Lung (tissue), 12 donors: Measurements from ENCODE around the gene NAIF1. TPM values are rescaled to one million over a fixed set of nuclear protein-coding genes. Genes with fewer than 3 reads are reported as not detected.

ENCODE experiments used
- ATAC-seq: fragments of 200-7000 bp; cut with Tn5 transposase; one replicate; pipeline ENCODE4 v1.9.1; 2020; ENCODE audit warnings: moderate number of reproducible peaks; ENCODE audit not compliant: insufficient read depth, low FRiP score
- DNase-seq, 3 donors: peaks; one replicate each; pipeline ENCODE4 v3.0.0-alpha.2; 2013 to 2017
- H3K27ac ChIP-seq, 2 donors: one replicate each; pipeline ENCODE4 v1.5.1; 2013; ENCODE audit warnings: mild to moderate bottlenecking in 2 of 2, moderate library complexity in 2 of 2, control low read depth in 1 of 2, inconsistent platforms in 1 of 2, low read depth in 1 of 2, low read length in 1 of 2
- H3K27me3 ChIP-seq, 3 donors: one replicate each; pipeline ENCODE4 v1.5.1; 2013; ENCODE audit warnings: low read length in 2 of 3; ENCODE audit not compliant: control insufficient read depth in 3 of 3, insufficient read depth in 3 of 3
- H3K36me3 ChIP-seq, 4 donors: one replicate each; pipeline ENCODE4 v1.5.1; 2013; ENCODE audit warnings: low read length in 4 of 4, mild to moderate bottlenecking in 1 of 4, moderate library complexity in 1 of 4; ENCODE audit not compliant: control insufficient read depth in 4 of 4, insufficient read depth in 4 of 4
- H3K4me1 ChIP-seq, 5 donors: one replicate each; pipeline ENCODE4 v1.5.1; 2013; ENCODE audit warnings: low read length in 5 of 5, mild to moderate bottlenecking in 2 of 5, moderate library complexity in 1 of 5; ENCODE audit not compliant: control insufficient read depth in 5 of 5, insufficient read depth in 5 of 5
- H3K4me3 ChIP-seq: one replicate; pipeline ENCODE4 v1.5.1; 2013; ENCODE audit warnings: mild to moderate bottlenecking, control low read depth, moderate library complexity
- H3K9ac ChIP-seq, 2 donors: one replicate each; pipeline ENCODE4 v1.5.1; 2013; ENCODE audit warnings: low read length in 2 of 2, control low read depth in 1 of 2; ENCODE audit not compliant: insufficient read depth in 1 of 2
- H3K9me3 ChIP-seq, 4 donors: one replicate each; pipeline ENCODE4 v1.5.1; 2013; ENCODE audit warnings: low read length in 3 of 4, mild to moderate bottlenecking in 1 of 4, moderate library complexity in 1 of 4; ENCODE audit not compliant: control insufficient read depth in 4 of 4, insufficient read depth in 3 of 4
- CTCF ChIP-seq: IDR thresholded peaks from 2 replicates; pipeline ENCODE4 v1.5.1; 2012; ENCODE audit warnings: mild to moderate bottlenecking; ENCODE audit errors: control extremely low read depth, extremely low read depth
- WGBS, 2 donors: extraction: QIAGEN DNeasy Blood & Tissue Kit; methylation state at CpG; one replicate each; pipeline ENCODE4 v1.1.7; 2013; 5-methylcytosine and 5-hydroxymethylcytosine counted together
- polyA plus RNA-seq, 2 donors: library from polyadenylated mRNA; stranded (reverse); fragments of 200-250 nt; gene quantifications; one replicate each; pipeline ENCODE4 v1.2.1, GENCODE V29; 2013
- total RNA-seq, 2 donors: library from RNA; depleted of rRNA in 1 of 2; stranded (reverse); fragments of >200 nt in 1 of 2; gene quantifications; one replicate each; pipeline ENCODE4 v1.2.1, GENCODE V29; 2014 to 2021
- donor health status: control.
- donor health status: control.
- donor health status: Bipolar disorder and iron deficiency.
- donor health status: healthy.
- donor health status: DM: yes; HTN: yes; CAD: no.

Gene NAIF1
- total and polyA plus RNA-seq, 4 donors, result 7.2 to 9.4 (median 8.8) TPM

DNA sequence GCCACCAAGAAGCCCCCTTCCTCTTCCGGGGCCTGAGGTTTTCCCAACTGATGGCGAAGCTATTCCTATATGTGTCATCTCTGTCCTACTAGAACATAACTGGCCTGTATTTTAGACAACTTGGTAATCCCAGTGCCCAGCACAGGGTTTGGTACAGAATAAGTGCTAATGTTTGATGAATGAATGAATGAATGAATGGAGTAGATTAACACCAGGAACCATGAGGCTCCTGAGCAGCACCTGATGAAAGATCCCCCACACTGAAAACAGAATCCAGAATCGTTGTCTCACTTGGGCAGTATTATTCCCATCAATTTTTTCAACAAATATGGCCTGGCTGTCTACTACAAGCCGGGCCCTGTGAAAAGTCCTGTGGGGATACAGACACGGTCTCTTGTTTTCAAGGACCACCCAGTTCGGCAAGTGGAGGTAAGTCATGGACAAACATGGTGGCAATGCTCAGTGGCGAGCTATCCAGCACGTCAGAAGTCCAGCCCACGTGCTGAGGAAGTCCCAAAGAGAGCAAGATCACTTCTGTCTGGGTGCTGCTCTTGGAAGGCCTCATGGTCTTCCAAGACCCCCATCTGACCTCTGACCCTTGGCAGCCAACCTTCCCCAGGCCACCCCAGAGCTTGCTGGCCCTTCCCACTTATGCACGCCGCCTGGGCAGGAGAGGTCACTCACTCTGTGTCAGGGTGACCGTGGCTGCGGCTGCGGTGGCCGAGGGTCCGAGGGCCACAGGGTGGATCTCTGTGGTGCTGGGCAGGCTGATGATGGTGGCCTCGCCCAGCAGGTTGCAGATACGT, 1.0 kb downstream of the NAIF1 start:
- DNase-seq (no peak), ATAC-seq (no peak)
- WGBS, 2 donors, result 92 to 93% methylated on average over 18 of the region's 18 CpGs
- H3K9me3 ChIP-seq, result no peaks in the 10 kb centered on the region
- no peak overlapping the region for H3K9ac ChIP-seq
- H3K4me1 ChIP-seq, result peaks cover 4 to 26% (median 12%) of the 10 kb centered on the region in 5 donors
- H3K4me3 ChIP-seq, result peak overlapping the region; percentile 28
- no peaks in the 10 kb centered on the region for H3K27me3 ChIP-seq
- peak overlapping the region in 1 of 2 donors; percentile 87 for H3K27ac ChIP-seq
- TF ChIP-seq CTCF, result no peak
- H3K36me3 ChIP-seq, result peaks cover 0 to 14% (median 1%) of the 10 kb centered on the region in 4 donors

- no peaks in the 10 kb centered on the region for H3K27me3 ChIP-seq
- no peak for DNase-seq
- WGBS, 2 donors, result 89 to 92% methylated on average over 28 of the region's 28 CpGs
- no peaks in the 10 kb centered on the region for H3K9me3 ChIP-seq
- no peak overlapping the region for H3K4me3 ChIP-seq
- H3K4me1 ChIP-seq, result peaks cover 4 to 22% (median 10%) of the 10 kb centered on the region in 5 donors
- H3K9ac ChIP-seq, result no peak overlapping the region
- no peak for ATAC-seq
- H3K36me3 ChIP-seq, result peaks cover 0 to 14% (median 1%) of the 10 kb centered on the region in 4 donors
- no peak for TF ChIP-seq CTCF
- H3K27ac ChIP-seq, result no peak overlapping the region
These were observed 4.0 kb downstream of the NAIF1 start for GRCh38 chr9:128062846-128063831.

DNA sequence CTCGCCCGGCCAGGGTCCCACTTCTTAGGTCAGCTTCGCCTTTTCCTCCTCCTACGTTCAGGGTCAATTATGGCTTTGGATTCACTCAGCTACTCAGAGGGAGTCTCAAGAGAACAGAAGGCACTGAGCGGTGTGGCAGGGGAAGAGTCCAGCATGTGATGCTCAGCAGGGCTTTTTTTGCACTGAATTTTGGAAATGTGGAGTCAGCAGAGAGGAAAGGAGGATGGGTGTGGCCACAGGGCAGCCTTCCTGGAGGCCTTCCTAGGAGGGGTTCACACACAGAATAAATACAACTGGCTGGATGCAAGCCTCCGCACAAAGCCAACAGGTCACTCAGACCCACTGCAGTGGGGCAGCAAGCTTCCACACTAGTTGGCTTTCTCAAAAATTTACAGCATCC, 4.8 kb downstream of the NAIF1 start:
- Histone ChIP-seq H3K27me3 (no peaks in the 10 kb centered on the region), H3K36me3 (peaks cover 0 to 14% (median 1%) of the 10 kb centered on the region in 4 donors), H3K4me1 (peaks cover 4 to 22% (median 10%) of the 10 kb centered on the region in 5 donors), H3K4me3 (no peak overlapping the region), H3K9ac (no peak overlapping the region), H3K27ac (peak overlapping the region in 1 of 2 donors; percentile 20), H3K9me3 (no peaks in the 10 kb centered on the region)
- TF ChIP-seq CTCF, result no peak
- ATAC-seq, result no peak
- WGBS, 2 donors, result 69 to 70% methylated on average over 6 of the region's 6 CpGs
- DNase-seq, result no peak
